ENCODE measurements around the gene UQCC3.

Gene UQCC3

DNA sequence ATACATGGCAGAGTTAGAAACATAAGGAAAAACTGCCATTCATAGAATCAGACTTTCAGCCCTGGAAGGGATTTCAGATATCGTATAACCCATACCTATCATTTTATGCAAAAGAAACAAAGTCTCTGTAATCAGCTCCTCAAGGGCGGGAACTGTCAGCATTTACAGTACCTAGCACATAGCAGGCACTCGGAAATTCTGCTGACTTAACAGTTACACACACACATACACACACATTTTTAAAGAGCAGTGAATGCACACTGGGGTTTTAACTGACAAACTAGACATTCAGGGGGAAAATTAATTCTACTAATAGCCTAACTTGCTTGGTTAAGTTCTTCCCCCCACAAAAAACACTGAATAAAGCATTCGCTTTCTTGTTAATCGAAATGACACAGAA lies 44.7 kb downstream of the UQCC3 start:
- no peak for DNase-seq (ENCODE audit: low spot score)
- TF ChIP-seq, protein P1, sequence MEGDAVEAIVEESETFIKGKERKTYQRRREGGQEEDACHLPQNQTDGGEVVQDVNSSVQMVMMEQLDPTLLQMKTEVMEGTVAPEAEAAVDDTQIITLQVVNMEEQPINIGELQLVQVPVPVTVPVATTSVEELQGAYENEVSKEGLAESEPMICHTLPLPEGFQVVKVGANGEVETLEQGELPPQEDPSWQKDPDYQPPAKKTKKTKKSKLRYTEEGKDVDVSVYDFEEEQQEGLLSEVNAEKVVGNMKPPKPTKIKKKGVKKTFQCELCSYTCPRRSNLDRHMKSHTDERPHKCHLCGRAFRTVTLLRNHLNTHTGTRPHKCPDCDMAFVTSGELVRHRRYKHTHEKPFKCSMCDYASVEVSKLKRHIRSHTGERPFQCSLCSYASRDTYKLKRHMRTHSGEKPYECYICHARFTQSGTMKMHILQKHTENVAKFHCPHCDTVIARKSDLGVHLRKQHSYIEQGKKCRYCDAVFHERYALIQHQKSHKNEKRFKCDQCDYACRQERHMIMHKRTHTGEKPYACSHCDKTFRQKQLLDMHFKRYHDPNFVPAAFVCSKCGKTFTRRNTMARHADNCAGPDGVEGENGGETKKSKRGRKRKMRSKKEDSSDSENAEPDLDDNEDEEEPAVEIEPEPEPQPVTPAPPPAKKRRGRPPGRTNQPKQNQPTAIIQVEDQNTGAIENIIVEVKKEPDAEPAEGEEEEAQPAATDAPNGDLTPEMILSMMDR (IDR thresholded peaks at IDR 0.05; ENCODE audit: borderline replicate concordance, control extremely low read depth, extremely low read depth, insufficient read depth, missing control alignments): no peak
- in situ Hi-C loops (cut with MboI; ENCODE audit: low sequenced_read_pairs, unreplicated experiment): no loop called here

DNA sequence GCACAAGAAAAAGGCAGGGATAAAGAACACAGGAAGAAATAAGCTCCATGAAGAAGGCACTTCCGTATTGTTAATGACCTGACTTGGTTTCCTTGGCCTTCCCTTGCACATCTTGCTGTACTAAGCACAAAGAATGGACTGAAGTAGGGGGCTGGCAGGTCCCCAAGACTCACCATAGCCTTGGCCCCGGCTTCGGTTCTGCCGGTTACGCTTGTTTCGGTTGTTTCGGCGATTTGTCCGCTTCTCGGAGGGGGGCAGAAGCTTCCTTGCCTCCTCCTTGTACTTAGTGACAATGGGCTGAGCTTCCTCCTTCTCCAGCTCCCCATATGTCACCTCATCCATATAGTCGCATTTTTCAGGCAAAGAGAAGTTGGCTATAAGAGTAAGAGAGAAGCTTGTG lies 45.3 kb downstream of the UQCC3 start:
- TF ChIP-seq, protein P1 (IDR thresholded peaks at IDR 0.05; ENCODE audit: borderline replicate concordance, control extremely low read depth, extremely low read depth, insufficient read depth, missing control alignments): no peak
- in situ Hi-C loops (cut with MboI; ENCODE audit: low sequenced_read_pairs, unreplicated experiment): no loop called here
- DNase-seq (ENCODE audit: low spot score): no peak

DNA sequence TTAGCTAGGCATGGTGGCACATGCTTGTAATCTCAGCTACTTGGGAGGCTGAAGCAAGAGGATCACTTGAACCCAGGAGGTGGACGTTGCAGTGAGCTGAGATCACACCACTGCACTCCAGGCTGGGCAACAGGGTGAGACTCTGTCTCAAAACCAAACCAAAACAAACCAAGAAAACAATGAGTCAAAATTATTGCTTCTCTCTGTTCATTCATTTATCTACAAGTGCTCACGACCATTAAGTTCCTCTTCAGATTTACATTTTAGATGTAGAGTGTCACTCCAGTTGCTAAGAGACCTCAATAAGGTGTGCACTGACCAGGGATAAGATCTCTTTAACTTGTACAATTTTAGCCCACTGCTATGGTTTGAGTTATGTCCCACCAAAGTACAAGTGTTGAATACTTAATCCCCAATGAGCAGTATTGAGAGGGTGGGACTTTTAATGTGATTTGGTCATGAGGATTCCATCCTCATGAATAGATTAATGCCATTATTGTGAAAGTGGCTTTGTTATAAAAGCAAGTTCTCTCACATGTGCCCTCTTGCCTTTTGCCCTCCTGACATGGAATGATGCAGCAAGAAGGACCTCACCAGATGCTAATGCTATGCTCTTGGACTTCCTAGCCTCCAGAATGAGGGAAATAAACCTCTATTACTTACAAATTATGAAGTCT lies 48.0 kb downstream of the UQCC3 start:
- in situ Hi-C loops (cut with MboI; ENCODE audit: low sequenced_read_pairs, unreplicated experiment): no loop called here
- DNase-seq (ENCODE audit: low spot score): no peak
- TF ChIP-seq, protein P1 (IDR thresholded peaks at IDR 0.05; ENCODE audit: borderline replicate concordance, control extremely low read depth, extremely low read depth, insufficient read depth, missing control alignments): no peak

DNA sequence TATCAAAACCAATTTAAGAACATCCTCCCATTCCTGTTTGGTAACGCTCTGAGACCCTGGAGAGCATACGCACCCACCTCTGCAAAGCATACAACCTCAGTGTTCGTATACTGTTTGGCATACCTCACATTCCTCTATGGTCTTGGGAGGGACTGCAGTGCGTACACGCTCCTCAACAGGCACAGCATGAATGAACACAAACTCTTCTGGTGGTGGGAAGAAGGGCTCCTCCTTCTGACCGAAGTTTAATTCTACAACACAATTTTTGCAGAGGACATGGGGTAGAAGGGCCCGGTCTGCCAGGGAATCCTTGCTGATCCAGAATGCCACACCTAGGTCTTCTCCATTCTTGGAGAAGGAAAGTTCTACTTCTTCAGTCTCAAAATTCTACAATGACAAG lies 50.5 kb downstream of the UQCC3 start:
- no peak for DNase-seq (ENCODE audit: low spot score)

More for the DNA sequence above, 50.5 kb downstream of the UQCC3 start:
- TF ChIP-seq, protein P1 (IDR thresholded peaks at IDR 0.05; ENCODE audit: borderline replicate concordance, control extremely low read depth, extremely low read depth, insufficient read depth, missing control alignments): no peak
- in situ Hi-C loops (cut with MboI; ENCODE audit: low sequenced_read_pairs, unreplicated experiment): no loop called here
